ENCODE measurements around the gene TCP11X2.
A peak's percentile ranks its signal among the peaks of the same experiment; 100 is the strongest.
"Not testable (repeated sequence)": the region's sequence is repeated elsewhere in the genome, so short reads cannot be mapped to it uniquely, and the experiment has no call there.

Gene TCP11X2

DNA sequence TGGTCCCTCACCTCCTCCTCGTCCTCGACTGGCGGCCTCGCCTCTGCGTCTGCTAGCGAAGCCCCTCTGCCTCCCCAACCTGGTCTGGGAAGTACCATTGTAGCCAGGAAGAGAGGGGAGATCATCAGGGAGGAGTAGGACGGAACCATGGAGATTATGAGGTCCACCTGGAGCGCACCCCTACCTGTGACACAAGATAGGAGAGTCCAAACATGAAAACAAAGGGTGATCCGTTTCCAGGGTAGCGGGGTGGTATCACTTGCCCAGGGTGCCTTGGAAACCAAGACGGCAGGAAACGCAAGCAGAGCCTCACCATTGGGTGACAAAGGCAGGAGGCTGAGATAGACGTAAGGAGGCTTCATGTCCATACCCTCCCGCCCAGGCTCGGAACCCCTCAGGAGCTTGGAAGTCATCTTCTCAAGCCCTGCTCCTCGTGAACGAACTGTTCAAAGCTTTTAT lies at the start of gene TCP11X2:
TSS of gene TCP11X2 (minus strand) at position 51 of the 459 bp plus-strand sequence.
- DNase-seq: not testable (repeated sequence)

DNA sequence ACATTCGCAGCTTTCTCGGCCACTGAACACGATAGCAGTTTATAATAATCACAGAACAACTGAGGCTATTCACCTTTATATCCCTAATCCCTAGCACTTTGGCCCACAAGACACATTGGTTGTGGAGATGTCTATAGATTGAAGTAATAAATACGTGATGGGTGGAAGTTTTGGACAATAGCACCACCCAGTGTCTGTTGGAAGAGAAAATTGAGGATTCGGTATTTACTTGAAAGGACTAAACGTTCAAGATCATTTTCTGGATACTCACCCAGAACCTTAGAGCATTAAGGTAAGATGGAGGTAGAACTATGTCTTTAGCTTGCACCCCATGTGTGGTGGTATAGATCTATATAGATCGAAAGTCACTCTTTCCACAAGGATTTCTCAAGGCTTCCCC lies 45.7 kb upstream of the TCP11X2 start:
- no peak for DNase-seq

- peak; percentile 58 to 71 for DNase-seq
These were observed 44.6 kb upstream of the TCP11X2 start, which contains the start of gene TMSB15A for GRCh38 chrX:102515975-102516941. TSS of gene TMSB15A (minus strand) at chrX:102516739.

DNA sequence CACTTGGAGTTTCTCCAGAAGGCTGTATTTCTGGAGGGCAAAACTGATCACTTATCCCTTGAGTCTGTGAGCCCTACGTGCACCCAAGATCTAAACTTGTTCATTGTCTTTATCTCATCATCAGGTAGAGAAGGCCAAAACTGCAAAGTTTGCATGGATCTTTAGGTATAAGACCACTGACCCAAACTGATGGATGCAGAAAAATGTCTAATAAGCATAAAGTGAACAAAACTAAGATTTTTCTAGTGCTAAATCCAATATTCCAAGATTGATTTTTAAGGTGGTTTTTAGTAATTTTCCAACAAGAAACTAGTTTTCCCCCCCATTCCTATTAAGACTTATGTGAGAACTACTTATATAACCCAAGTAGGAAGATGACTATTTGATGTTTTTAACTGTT lies 42.9 kb upstream of the TCP11X2 start:
- no peak for DNase-seq

GRCh38 chrX:102498732-102499131 lies 27.1 kb upstream of the TCP11X2 start:
- DNase-seq: no peak

DNA sequence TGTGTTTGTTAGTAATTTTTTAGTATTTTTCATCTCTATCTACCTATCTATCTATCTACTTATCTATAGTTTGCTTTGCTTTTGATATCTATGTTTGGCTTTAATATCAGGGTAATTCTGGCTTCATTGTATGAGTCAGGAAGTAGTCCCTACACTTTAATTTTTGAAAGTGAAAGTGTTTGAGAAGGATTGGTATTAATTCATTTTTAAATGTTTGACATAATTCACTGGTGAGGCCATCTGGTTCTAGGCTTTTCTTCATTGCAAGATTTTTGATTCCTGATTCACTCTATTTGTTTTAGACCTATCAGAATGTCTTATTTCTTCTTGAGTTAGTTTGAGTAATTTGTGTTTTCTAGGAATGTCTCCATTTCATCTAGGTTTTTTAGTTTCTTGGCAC lies 20.2 kb upstream of the TCP11X2 start:
- DNase-seq: no peak

- DNase-seq: not testable (repeated sequence)
These were observed 7.2 kb upstream of the TCP11X2 start for GRCh38 chrX:102478765-102479164.

DNA sequence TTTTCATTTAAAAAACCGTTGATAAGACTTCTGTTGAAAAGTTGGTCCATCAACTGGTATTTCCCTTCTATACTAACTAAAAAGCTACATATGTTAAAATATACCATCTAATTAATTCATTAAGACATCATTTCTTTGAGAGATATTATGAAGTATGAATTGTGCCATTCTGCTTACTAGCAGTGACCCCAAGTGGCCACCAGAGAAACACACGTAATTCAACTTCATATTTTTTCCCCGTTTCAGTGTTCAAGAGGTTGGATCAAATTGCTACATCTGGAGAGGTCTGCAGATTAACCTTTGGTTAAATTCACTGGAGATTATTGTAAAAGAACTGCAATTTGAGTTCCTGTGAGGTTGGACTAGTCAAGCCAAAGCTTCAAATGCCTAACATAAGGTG lies 1.4 kb downstream of the TCP11X2 start:
- not testable (repeated sequence) for DNase-seq

DNA sequence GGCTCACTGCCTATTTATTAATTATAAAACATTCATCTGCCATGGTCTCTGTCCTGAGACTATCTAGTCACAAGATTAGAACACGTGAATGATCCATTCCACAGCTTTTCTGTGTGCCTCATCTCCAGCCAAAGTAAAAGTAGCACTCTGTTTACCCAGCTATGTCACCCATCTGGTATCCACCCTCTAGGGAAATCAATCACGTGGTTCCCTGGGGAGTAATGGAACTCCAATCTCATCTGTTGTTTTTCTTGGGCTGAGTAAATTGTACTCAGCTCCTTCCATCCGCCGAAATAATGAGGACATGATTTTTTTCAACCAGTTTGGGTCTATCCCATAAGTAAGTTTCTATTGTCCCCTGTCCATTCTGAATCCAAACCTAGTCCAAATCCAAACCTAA lies 13.0 kb downstream of the TCP11X2 start:
- DNase-seq: not testable (repeated sequence)

DNA sequence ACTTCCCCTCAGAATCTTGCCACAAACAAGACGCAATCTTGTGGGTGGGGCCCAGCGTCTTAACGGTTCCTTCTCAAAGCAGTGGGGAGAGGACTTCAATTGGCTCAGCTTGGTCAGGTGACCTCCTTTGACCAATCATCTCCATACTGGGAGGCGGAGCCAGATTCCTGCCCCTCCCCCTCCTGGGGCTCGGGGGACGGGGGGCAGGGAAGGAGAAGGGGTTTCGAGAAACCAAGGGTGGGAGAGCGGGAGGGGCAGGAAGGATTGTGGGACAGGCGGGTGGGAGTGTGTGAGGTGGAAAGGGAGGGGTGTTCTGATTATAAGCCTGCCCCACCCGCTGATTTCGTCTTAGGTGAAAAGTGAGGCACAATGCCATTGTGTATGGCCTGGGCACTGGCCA lies 31.7 kb downstream of the TCP11X2 start, which contains the start of gene NXF2B:
TSS of gene NXF2B (minus strand) at position 101 of the 400 bp plus-strand sequence. CDS start 59,972 bp downstream, outside the sequence.
- not testable (repeated sequence) for DNase-seq

- not testable (repeated sequence) for DNase-seq
These were observed 57.1 kb downstream of the TCP11X2 start for GRCh38 chrX:102414493-102414892.

All from stimulated activated CD4-positive, alpha-beta T cell treated with anti-CD3 and anti-CD28 coated beads, Interleukin-2, amount 100 ng/mL, for 24 hours (primary cell).